OCI-LY1 (cell line): Measurements from ENCODE around the gene OBSL1.

Experiments
- H2AFZ ChIP-seq: fragments of 200-600 bp; sonication (generic), shearing (Covaris generic); 2 replicates; pipeline ENCODE4 v1.6.0; 2014; ENCODE audit warnings: antibody characterized with exemption, mild to moderate bottlenecking, low read length
- H3F3A ChIP-seq: fragments of 200-600 bp; sonication (generic), shearing (Covaris generic); 2 replicates; pipeline ENCODE4 v1.6.0; 2014; ENCODE audit warnings: mild to moderate bottlenecking, antibody characterized with exemption, low read length, moderate library complexity; ENCODE audit not compliant: insufficient read depth
- H3K27ac ChIP-seq: fragments of 200-600 bp; sonication (generic); 2 replicates; pipeline ENCODE4 v1.5.1; 2014; ENCODE audit warnings: low read length, mixed run types, mild to moderate bottlenecking, low read depth; ENCODE audit not compliant: poor library complexity, severe bottlenecking
- H3K27me3 ChIP-seq: fragments of 200-600 bp; sonication (generic); 2 replicates; pipeline ENCODE4 v1.6.0; 2014; ENCODE audit warnings: antibody characterized with exemption, mild to moderate bottlenecking, low read length, moderate library complexity; ENCODE audit not compliant: insufficient read depth
- H3K36me3 ChIP-seq: fragments of 200-600 bp; sonication (generic); 2 replicates; pipeline ENCODE4 v1.6.1; 2014; ENCODE audit warnings: mild to moderate bottlenecking, antibody characterized with exemption, low read length, moderate library complexity, mixed read lengths; ENCODE audit not compliant: insufficient read depth
- H3K4me1 ChIP-seq: fragments of 200-600 bp; sonication (generic); 2 replicates; pipeline ENCODE4 v1.5.1; 2014; ENCODE audit warnings: mild to moderate bottlenecking, low read length, moderate library complexity; ENCODE audit not compliant: insufficient read depth, severe bottlenecking
- H3K4me2 ChIP-seq: fragments of 200-600 bp; sonication (generic), shearing (Covaris generic); 2 replicates; pipeline ENCODE4 v1.6.1; 2014; ENCODE audit warnings: low read length
- H3K4me3 ChIP-seq: fragments of 200-600 bp; sonication (generic); 2 replicates; pipeline ENCODE4 v1.5.1; 2014; ENCODE audit warnings: low read length, low read depth, mild to moderate bottlenecking, mixed read lengths; ENCODE audit not compliant: poor library complexity, severe bottlenecking
- H3K79me2 ChIP-seq: fragments of 200-600 bp; shearing (Covaris generic); 2 replicates; pipeline ENCODE4 v1.6.1; 2016; ENCODE audit warnings: mixed run types, low read length, mixed read lengths; ENCODE audit not compliant: insufficient read depth
- H3K9ac ChIP-seq: fragments of 200-600 bp; sonication (generic), shearing (Covaris generic); 2 replicates; pipeline ENCODE4 v1.6.1; 2014; ENCODE audit warnings: mild to moderate bottlenecking, low read length, mixed read lengths
- H3K9me2 ChIP-seq: fragments of 200-600 bp; sonication (generic), shearing (Covaris generic); 2 replicates; pipeline ENCODE4 v1.6.1; 2014; ENCODE audit warnings: low read depth, mild to moderate bottlenecking, low read length, mixed read lengths
- H3K9me3 ChIP-seq: fragments of 200-600 bp; shearing (Covaris generic); 2 replicates; pipeline ENCODE4 v1.6.1; 2014; ENCODE audit warnings: low read length, mixed read lengths
- H4K20me1 ChIP-seq: fragments of 200-600 bp; sonication (generic), shearing (Covaris generic); 2 replicates; pipeline ENCODE4 v1.6.0; 2016; ENCODE audit warnings: mild to moderate bottlenecking, low read length; ENCODE audit not compliant: insufficient read depth
- CTCF ChIP-seq: fragments of 200-600 bp; sonication (generic), shearing (Covaris generic); IDR thresholded peaks from 2 replicates; pipeline ENCODE4 v1.5.1; 2017; ENCODE audit warnings: mild to moderate bottlenecking, antibody characterized with exemption, low read length, moderate library complexity, mixed read lengths
- EZH2 ChIP-seq: fragments of 200-600 bp; sonication (generic), shearing (Covaris generic); IDR thresholded peaks from 2 replicates; pipeline ENCODE4 v1.8.0; 2017; ENCODE audit warnings: borderline replicate concordance, mixed run types, mild to moderate bottlenecking, antibody characterized with exemption, low read length, moderate library complexity, mixed read lengths

Gene OBSL1

GRCh38 chr2:219548990-219549389 is 22.3 kb downstream of the OBSL1 start:
- Histone ChIP-seq H2AFZ (no peak overlapping the region), H3K4me2 (no peak overlapping the region), H3K27ac (no peak overlapping the region), H3K9ac (no peak overlapping the region), H3K4me1 (peaks cover 5% of the 10 kb centered on the region), H3K9me2 (no peaks in the 10 kb centered on the region), H3K4me3 (no peak overlapping the region), H3K36me3 (no peaks in the 10 kb centered on the region), H4K20me1 (no peaks in the 10 kb centered on the region), H3F3A (no peaks in the 10 kb centered on the region), H3K27me3 (no peaks in the 10 kb centered on the region), H3K79me2 (no peaks in the 10 kb centered on the region), H3K9me3 (no peaks in the 10 kb centered on the region)
- TF ChIP-seq EZH2: no peak
- TF ChIP-seq CTCF: no peak

- Histone ChIP-seq H3K36me3 (no peaks in the 10 kb centered on the region), H3K4me2 (no peak overlapping the region), H2AFZ (no peak overlapping the region), H3F3A (no peaks in the 10 kb centered on the region), H3K4me1 (peaks cover 5% of the 10 kb centered on the region), H3K4me3 (no peak overlapping the region), H3K27ac (no peak overlapping the region), H3K9me3 (no peaks in the 10 kb centered on the region), H3K27me3 (no peaks in the 10 kb centered on the region), H4K20me1 (no peaks in the 10 kb centered on the region), H3K9ac (no peak overlapping the region), H3K79me2 (no peaks in the 10 kb centered on the region), H3K9me2 (no peaks in the 10 kb centered on the region)
- no peak for TF ChIP-seq CTCF
- TF ChIP-seq EZH2: no peak
Observed at GRCh38 chr2:219547621-219548020, 23.7 kb downstream of the OBSL1 start.

- H3K9me2 ChIP-seq: no peaks in the 10 kb centered on the region
- no peak overlapping the region for H3K9ac ChIP-seq
- no peaks in the 10 kb centered on the region for H3K9me3 ChIP-seq
- no peaks in the 10 kb centered on the region for H3F3A ChIP-seq
- H2AFZ ChIP-seq: no peak overlapping the region
- no peak overlapping the region for H3K4me3 ChIP-seq
- no peak overlapping the region for H3K27ac ChIP-seq
- TF ChIP-seq EZH2 (no peak), CTCF (no peak)
- no peaks in the 10 kb centered on the region for H3K27me3 ChIP-seq
- H3K4me2 ChIP-seq: no peak overlapping the region
- no peaks in the 10 kb centered on the region for H3K79me2 ChIP-seq
- H3K4me1 ChIP-seq: peaks cover 13% of the 10 kb centered on the region
- no peaks in the 10 kb centered on the region for H4K20me1 ChIP-seq
- H3K36me3 ChIP-seq: peaks cover 4% of the 10 kb centered on the region; the same call in 1 of the 2 replicates
Observed at GRCh38 chr2:219545943-219546352, 25.4 kb downstream of the OBSL1 start.
